ENCODE data around the gene MX2.
"Not testable (repeated sequence)": the region's sequence is repeated elsewhere in the genome, so short reads cannot be mapped to it uniquely, and the experiment has no call there.

The MX2 gene, protein sequence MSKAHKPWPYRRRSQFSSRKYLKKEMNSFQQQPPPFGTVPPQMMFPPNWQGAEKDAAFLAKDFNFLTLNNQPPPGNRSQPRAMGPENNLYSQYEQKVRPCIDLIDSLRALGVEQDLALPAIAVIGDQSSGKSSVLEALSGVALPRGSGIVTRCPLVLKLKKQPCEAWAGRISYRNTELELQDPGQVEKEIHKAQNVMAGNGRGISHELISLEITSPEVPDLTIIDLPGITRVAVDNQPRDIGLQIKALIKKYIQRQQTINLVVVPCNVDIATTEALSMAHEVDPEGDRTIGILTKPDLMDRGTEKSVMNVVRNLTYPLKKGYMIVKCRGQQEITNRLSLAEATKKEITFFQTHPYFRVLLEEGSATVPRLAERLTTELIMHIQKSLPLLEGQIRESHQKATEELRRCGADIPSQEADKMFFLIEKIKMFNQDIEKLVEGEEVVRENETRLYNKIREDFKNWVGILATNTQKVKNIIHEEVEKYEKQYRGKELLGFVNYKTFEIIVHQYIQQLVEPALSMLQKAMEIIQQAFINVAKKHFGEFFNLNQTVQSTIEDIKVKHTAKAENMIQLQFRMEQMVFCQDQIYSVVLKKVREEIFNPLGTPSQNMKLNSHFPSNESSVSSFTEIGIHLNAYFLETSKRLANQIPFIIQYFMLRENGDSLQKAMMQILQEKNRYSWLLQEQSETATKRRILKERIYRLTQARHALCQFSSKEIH

DNA sequence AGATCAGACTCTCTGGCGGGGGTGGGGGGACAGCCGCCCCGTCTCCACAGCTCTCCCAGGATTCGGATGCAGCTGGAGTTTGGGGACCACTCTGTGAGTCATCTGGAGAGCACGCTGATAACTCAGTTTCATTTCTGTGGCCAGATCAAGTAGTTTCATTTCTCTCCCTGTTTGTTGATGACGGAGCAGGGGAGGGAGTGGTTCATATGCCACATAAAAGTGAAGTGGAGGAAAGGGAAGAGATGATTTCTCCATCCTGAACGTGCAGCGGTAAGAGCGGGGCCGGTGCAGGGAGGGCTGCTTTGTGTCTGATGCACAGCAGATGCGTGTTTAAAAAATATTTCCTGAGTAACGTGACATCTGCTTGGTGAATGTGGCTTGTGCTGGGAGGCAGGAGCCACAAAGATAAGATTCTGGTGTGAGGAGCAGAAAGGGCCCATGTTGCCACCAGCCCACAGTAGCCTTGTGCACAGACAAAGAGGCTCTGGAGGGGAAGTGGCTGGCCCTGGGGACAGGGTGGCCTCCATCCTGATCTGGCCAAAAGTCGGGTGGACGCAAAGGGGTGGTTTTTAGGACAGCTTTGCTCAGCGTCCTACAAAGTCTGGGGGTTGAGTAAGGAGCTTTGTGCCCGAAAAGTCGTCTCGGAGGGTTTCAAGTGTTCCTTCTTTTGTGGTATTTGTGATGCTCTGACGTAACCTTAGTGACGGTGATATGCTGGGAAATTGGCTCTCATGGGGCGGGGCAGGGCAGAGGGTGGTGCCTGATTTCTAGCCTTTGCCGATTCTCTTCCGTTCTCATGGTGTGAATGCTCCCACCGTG, at the start of gene MX2:
TSS of gene MX2 (plus strand) at position 242 of the 819 bp plus-strand sequence. CDS start 14,880 bp downstream, outside the sequence.
- DNase-seq: peak; percentile 84

DNA sequence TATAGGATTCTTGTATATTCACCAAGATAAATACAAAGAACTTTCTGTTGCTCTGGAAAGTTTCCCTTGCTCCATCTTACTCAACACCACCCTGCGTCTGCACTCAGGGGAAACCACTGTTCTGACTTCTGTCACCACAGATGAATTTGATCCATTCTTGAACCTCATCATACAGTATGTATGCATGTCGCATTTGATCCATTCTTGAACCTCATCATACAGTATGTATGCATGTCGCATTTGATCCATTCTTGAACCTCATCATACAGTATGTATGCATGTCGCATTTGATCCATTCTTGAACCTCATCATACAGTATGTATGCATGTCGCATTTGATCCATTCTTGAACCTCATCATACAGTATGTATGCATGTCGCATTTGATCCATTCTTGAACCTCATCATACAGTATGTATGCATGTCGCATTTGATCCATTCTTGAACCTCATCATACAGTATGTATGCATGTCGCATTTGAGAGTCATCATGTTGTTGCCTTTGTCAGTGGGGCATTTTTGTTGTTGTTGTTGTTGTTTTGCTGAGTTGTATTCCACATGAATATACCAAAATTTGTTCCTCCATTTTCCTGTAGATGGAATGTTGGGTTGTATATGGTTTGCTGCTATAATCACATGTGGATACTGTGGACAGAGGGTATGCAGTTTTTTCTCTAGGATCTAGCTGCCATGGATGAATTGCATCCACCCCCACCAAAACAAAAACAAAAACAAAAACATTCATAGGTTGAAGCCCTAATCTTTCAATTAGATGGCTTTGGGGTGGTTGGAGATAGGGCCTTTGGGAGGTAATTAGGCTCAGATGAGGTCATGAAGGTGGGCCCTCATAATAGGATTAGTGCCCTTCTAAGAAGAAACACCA, 48.3 kb upstream of the MX2 start:
- not testable (repeated sequence) for DNase-seq

DNA sequence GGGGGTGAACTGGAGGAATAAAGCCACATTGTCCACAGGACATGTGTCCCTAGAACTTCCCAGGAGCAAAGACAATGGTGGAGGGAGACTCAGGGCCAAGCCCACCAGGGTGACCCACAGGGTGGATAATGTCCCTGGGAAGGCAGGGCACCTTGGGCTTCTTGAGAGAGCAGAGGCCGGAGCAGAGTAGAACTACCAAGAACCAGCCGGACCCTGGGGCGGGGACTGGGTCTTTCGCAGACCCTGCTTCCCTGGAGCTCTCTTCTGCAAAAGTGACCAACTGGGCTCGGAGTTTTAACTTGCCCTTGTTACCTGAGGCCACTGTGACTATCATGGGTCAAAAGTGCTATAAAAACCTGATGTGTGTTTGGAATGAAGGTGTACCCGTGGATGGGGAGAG, 46.1 kb upstream of the MX2 start:
- no peak for DNase-seq

DNA sequence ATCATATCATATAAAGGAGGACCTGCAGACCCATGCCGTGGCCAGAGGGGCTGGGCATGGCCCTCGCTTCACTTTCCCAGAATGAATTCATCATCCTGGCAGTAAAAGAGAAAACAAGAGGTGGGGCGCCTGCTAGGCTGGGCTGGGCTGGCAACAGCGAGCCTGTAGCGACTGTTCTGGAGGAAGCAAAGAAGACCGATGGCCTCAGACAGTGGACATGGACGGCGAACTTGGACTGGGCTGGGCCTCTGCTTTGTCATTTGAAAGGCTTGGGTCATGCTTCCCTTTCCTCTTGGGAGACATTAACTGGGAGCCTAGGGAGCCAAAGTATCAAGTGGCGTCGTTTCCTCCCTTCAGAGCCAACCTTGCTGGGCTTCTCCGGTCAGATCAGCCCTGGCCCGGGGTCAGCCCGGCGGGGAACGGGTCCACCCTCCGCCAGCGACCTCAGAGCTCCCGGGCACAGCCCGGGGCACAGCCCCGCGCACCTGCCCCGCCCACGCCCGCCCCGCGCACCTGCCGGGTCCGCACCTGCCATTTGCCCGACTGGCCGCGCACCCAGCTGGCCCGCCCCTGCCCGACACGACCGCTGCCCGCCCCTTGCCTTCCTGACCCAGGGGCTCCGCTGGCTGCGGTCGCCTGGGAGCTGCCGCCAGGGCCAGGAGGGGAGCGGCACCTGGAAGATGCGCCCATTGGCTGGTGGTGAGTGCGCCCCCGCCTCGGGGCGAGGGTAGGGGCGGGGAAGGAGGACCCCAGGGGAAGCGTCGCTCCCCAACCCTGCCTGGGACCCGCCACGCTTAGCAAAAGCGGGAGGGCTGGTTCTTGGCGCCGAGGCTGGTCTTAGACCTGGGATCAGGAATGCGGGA, 45.4 kb upstream of the MX2 start, which contains the start of gene FAM3B:
TSS of gene FAM3B (plus strand) at position 602 of the 863 bp plus-strand sequence. CDS start at position 681, 79 bp downstream.
- no peak for DNase-seq

DNA sequence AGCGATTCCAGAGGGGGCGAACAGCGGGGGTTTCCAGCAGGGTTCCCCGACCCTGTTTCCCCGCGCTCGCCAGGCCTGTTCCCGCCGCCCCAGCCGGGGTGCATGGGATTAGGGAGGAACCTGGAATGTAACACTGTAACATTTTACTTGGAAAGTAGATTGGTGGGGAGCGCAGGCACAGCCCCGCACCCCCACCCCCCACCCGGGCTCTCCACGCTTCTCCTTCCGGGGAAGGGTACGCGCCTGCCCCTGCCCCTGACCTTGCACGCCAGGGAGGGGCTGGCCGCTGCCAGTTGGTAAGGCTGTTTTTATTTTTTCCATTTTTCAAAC, 44.8 kb upstream of the MX2 start:
- DNase-seq: no peak

DNA sequence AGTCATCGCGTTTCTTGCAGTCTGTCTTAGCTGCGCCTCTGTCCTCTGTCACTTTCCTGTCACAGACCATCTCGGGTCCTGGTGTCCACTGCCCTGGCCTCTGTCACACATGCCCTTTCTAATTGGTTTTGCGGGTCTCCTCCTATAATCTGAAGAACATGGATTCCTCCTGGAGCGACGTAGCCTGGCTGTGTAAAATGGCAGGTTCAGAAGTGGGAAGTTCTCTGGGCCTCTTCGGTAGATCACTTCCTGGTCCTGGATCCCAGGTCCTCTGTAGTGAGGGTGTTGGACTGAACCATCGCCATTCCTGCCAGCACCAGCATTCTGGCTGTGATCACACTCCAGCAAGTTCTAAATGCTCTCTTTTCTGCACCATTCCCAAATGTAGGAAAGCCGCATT, 44.4 kb upstream of the MX2 start:
- no peak for DNase-seq

DNA sequence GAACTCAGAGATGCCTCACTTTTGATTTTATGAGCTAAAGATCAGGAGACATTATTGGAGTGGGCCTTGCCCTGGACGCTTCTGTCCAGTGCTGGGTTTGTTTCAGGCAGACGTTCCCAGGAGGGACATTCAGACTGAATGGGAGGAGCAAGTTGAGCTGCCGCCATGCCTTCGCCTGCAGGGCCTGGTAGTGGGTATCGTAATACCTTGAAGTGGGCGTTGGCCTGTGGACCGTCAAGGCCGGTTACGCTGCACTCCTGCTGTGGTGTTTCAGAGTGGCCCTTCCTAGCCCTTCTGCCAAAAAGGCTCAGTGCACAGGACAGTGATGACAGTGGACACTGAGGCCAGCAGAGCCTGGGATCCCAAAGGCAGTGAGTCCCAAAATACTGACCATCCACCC, 43.6 kb upstream of the MX2 start:
- DNase-seq: no peak

DNA sequence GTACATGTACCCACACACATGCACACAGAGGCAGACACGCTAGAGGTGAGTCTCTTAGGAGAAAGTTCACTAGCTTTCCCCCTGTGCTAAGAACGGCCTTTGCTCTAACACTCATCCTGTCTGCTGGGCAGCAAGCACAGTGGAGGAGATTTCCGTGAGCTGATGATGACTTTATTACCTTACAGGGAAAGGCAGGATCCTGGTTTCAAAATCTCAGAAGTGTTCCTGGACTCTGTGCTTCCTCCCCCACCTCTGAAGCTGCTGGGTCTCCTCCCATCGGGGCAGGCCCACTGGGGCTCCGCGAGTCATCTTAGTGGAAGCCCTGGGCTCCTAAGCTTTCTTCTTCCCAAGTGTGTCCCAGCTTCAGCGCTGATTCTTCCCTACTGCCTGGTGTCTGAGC, 42.6 kb upstream of the MX2 start:
- DNase-seq: no peak

DNA sequence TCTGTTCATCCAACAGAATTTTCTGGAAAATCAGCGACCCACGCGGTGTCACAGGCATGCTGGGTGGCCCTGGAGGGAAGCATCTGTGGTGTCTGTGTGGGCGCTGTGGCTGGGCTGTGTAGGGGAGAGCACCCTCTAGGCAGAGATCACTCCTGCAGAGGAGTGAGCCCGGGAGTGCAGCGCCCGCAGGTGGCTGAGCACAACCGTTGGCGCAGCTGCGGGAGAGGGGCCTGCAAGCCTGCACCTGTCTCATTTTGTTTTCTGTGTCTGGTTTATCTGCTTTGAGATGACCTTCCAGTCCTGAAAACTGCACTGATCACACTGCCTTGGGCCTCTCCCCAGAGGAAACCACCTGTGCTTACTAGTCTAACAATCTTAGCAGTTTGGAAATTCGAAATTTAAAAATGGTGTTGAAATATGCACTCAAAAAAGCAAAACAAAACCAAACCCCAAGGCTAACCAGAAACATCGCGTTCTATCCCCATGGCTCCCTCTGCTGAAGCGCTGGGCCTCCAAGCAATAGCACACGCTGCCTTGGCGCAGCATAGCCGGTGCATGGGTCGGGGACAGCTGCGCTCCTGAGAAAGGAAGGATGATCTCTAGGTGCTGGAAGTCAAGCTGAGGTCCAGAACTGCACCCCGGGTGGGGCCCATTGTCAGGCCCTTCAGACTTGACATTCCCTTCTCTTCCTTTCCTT, 40.5 kb upstream of the MX2 start:
- no peak for DNase-seq

DNA sequence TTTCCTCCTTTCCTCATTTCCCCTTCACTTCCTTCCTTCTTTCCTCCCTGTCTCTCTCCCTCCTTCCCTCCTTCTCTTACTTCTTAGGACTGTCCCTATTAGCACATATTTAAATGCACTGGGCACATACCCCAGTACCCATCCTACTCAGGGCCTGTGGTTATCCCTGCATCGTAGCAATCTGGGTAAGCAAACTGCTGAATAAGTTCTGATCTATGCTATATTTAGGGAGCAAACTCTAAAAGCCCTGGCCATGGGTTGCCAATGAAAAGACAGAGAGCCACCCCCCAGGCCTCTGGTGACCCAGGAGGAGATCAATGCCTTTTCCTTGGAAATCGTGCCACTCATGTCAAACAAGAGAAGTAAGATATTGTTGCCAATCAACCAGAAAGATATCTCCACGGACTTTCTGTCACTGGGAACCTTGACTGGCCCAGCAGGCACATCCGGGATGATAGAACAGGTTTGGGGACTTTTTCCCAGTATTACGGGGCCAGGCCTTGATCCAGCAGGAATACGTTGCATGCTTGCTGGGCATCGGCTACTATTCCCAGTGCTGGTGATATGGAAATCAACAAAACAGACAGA, 39.8 kb upstream of the MX2 start:
- no peak for DNase-seq

DNA sequence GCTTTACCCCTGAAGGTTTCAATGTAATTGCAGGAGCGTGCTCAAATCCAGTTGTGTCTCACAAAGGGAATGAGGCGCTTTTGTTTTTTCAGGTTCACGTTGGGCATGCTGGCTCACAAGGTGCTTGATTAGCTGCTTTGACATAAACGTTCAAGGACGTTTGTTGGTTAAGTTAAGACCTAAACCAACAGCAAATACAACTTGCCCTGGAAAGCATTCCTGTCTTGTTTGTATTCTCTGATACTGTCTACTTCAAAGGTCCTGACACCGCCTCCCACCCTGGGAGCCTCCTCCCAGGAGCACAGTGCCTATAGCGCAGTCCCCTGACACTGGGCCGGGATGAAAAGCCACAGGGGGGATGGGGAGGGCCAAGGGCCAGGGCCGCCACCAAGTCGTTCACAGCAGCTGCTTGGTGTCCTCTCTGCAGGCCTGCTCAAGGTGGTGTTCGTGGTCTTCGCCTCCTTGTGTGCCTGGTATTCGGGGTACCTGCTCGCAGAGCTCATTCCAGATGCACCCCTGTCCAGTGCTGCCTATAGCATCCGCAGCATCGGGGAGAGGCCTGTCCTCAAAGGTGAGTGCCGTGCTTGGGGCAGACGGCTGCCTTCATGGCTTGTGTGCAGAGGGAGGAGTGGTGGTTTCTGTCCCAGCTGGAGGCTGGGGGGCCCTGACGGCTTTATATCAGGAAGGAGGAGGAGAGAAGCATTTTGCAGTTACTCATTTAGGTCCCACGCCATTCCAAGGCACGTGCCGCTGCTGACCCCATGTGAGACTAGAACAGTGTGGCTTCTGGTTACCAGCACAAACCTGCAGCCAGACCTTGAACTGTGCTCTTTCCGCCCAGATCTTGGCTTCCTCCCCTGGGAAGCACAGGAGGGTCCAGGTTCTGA, 39.1 kb upstream of the MX2 start:
- DNase-seq: no peak

DNA sequence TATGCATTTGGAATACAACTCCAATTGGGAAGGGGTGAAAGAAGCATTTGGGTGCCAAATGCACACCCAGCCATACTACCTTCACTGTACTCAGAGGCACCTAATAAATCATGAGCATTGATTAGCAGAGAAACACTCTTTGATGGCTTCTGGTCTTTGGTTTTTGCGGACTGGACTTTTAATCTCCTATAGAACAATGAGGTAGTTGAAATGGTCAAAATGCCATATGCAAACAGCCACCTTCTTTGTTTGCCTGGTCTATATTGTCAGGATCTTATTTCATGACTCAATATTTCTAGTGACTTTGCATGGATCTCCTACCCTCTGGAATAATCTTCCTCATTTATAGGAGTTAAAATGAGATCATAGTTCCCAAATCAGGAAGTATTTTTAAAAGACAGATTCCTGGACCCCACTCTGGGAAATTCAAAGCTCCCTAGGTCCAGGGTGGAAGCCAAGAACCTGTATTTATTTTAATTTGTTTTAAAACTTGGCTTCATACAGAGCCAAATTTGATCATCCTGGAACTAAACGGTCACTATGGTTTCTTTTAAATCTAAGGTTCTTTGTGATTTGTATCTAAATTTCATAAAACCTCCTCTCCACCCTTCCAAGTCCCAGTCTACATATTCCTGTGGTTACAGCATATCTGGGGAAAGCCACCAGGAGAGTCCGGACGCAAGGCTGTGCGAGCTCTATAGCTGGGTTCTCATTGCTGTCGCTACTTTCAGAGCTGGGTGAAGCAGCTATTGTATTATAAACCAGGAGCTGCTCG, 36.5 kb upstream of the MX2 start:
- no peak for DNase-seq

DNA sequence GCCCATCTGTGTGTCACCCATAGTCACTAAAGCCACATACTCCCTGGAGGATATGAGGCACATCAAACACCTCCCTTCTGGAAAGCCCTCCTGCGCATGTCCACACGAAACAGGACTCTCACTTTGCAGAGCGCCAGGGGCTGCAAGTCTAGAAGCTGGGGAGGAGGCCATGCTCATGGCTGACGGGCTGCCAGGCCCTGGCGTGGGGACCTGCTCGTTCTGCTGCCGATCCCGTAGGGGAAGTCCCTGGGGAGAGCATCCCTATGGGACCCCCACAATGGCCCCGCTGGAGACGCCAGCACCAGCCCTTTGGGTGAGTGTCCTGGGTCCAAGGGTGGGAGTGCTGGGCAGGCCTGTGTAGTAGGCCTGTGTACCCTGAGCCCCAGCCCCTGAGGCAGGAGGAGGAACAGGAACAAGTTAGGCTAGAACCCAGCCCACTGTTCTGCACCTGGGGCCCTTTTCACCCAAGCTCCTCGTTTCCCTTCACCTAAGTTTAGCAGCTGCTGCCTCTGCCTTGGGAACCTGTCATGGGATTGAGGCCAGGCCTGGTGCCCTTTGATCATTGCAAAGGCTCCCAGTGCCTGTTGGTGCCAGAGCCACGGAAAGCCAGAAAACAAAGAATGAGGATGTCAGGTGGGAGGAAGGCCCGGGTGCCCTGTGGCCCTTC, 35.3 kb upstream of the MX2 start:
- DNase-seq: no peak

DNA sequence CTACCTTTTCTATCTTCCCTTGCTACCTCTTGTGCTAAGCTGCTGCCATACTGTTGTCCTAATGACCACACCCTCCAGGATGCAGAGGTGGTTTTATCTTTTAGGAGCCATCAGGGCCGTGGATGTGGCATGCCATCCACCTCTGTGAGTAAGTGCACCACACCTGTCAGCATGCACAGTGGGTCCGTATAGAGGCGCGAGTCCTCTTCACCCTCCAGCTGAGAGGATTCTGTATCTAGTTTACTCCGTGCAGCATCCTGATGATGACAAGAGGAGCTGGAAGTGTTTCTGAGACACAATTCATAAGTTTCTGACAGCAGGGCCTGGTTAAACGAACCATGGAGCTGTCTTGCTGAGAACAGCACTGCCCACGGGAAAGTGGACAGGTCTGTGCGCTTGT, 34.1 kb upstream of the MX2 start:
- DNase-seq: no peak

DNA sequence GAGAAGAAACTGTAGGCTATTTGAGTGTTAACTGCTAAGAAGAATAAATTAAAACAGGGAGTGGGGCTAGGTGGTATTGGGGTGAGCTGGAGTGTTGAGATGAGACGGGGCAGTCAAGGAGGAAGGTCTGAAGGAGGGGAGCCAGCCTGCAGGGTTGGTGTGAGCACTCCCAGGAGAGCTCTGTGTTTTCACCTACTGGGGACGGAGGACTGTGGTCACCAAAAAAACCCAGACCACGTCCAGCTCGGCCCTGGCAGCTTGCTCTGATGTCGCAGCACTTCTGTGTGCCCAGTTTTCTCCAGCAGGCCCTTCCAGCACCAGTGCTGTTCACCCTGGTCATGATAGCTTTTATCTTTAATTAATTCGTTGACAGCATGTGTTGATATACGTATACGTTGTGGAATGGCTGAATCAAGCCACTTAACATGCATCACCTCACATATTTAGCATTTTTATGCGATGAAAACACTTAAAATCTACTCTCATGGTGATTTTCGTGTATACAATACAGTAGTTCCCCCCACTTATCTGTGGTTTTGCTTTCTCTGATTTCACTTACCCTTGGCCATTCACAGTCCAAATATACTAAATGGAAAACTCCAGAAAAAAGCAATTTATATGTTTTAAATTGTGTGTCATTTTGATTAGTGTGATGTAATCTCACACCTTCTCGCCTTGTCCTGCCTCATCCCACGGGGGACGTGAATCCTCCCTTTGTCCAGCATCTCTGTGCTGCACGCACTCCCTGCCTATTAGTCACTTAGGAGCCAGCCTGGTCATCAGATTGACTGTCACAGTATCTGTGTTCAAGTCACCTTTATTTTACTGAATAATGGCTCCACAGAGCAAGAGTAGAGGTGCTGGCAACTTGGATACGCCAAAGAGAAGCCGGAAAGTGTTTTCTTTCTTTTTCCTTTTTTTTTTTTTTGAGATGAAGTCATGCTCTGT, 32.9 kb upstream of the MX2 start:
- DNase-seq: no peak

DNA sequence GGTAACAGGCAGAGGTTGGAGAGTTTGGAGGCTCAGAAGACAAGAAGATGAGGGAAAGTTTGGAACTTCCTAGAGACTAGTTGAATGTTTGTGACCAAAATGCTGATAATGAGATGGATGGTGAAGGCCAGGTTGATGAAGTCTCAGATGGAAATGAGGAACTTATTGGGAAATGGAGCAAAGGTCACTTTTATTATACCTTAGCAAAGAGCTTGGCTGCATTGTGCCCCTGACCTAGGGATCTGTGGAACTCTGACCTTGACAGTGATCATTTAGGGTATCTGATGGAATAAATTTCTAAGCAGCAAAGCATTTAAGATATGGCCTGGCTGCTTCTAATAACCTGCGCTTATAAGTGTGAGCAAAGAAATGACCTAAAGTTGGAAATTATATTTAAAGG, 28.1 kb upstream of the MX2 start:
- no peak for DNase-seq

DNA sequence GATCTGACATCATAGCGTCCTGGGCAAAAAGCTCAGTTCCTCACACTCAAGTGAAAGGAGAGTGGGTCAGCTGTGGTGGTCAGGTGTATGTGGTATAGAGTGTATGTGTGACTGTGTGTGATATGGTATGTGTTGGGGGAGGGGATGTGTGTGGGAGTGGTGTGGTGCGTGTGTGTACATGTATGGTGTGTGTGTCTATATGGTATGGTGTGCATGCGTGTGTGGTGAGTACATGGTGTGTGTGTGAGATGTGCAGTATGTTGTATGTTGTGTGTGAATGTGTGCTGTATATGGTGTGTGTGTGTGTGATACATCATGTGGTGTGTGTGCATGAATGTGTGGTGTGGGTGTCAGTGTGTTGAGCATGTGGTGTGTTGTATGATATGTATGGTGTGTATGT, 24.3 kb upstream of the MX2 start:
- DNase-seq: no peak

All from activated CD4-positive, alpha-beta T cell treated with anti-CD3 and anti-CD28 coated beads, Interleukin-10, Interleukin-2, amounts not matched to agents 100 ng/mL and 50 ng/mL, durations not matched to agents 16 hours and 8 hours (primary cell).